ENCODE measurements around the gene NSD2. TPM values are rescaled to one million over a fixed set of nuclear protein-coding genes. Genes with fewer than 3 reads are reported as not detected.
"Not testable (repeated sequence)": the region's sequence is repeated elsewhere in the genome, so short reads cannot be mapped to it uniquely, and the experiment has no call there.

NSD2 gene
- total RNA-seq, 1 experiment from 2014 or later = 54.9 TPM

DNA sequence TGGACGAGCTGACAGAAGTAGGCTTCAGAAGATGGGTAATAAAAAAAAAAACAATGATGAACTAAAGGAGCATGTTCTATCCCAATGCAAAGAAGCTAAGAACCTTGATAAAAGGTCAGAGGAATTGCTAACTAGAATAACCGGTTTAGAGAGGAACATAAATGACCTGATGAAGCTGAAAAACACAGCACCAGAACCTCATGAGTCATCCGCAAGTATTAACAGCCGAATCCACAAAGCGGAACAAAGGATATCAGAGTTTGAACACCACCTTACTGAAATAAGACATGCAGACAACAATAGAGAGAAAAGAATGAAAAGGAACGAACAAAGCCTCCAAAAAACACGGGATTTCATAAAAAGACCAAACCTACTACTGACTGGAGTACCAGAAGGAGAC, 127.1 kb downstream of the NSD2 start:
- Histone ChIP-seq H3K27me3 (ENCODE audit: low read length) (no peaks in the 10 kb centered on the region), H3K79me2 (ENCODE audit: low read length) (peaks cover 93% of the 10 kb centered on the region), H3K9ac (ENCODE audit: low read length) (no peak overlapping the region), H3K9me2 (replicated peaks; ENCODE audit: insufficient read depth, low read length) (no peaks in the 10 kb centered on the region), H3K27ac (ENCODE audit: low read length) (no peak overlapping the region), H4K20me1 (ENCODE audit: insufficient read depth, low read depth, low read length) (no peaks in the 10 kb centered on the region; the same call in 1 of the 2 replicates), H3K4me3 (ENCODE audit: low read length) (no peak overlapping the region), H3K4me2 (ENCODE audit: low read depth, low read length, poor library complexity, severe bottlenecking) (no peak overlapping the region), H3K36me3 (ENCODE audit: insufficient read depth, low read length) (peaks cover 64% of the 10 kb centered on the region), H3K4me1 (ENCODE audit: low read length) (peaks cover 7% of the 10 kb centered on the region), H2AFZ (ENCODE audit: low read length) (no peak overlapping the region), H3K9me3 (ENCODE audit: low read length) (peaks cover 15% of the 10 kb centered on the region)
- DNase-seq = no peak

DNA sequence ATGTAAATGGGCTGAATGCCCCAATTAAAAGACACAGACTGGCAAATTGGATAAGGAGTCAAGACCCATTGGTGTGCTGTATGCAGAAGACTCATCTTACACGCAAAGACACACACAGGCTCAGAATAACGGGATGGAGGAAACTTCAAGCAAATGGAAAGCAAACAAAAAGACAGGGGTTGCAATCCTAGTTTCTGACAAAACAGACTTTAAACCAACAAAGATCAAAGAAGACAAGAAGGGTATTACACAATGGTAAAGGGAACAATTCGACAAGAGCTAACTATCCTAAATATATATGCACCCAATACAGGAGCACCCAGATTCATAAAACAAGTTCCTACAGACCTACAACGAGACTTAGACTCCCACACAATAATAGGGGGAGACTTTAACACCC, 128.1 kb downstream of the NSD2 start:
- H3K36me3 ChIP-seq (ENCODE audit: insufficient read depth, low read length) = peaks cover 72% of the 10 kb centered on the region
- H4K20me1 ChIP-seq (ENCODE audit: insufficient read depth, low read depth, low read length) = not testable (repeated sequence)

GRCh38 chr4:2003361-2003760, 132.2 kb downstream of the NSD2 start:
- not testable (repeated sequence) for H2AFZ ChIP-seq (ENCODE audit: low read length); H3K4me3 ChIP-seq (ENCODE audit: low read length); H3K9me2 ChIP-seq (replicated peaks; ENCODE audit: insufficient read depth, low read length); DNase-seq; H3K27me3 ChIP-seq (ENCODE audit: low read length); H3K27ac ChIP-seq (ENCODE audit: low read length); H3K9ac ChIP-seq (ENCODE audit: low read length); H3K9me3 ChIP-seq (ENCODE audit: low read length); H3K4me2 ChIP-seq (ENCODE audit: low read depth, low read length, poor library complexity, severe bottlenecking)
- peaks cover 62% of the 10 kb centered on the region for H3K36me3 ChIP-seq (ENCODE audit: insufficient read depth, low read length)
- H3K79me2 ChIP-seq (ENCODE audit: low read length) = peaks cover 96% of the 10 kb centered on the region
- H3K4me1 ChIP-seq (ENCODE audit: low read length) = peaks cover 11% of the 10 kb centered on the region
- peaks cover 15% of the 10 kb centered on the region for H4K20me1 ChIP-seq (ENCODE audit: insufficient read depth, low read depth, low read length)

More for the DNA sequence above, 128.1 kb downstream of the NSD2 start:
- not testable (repeated sequence) for H2AFZ ChIP-seq (ENCODE audit: low read length); H3K9ac ChIP-seq (ENCODE audit: low read length); H3K27ac ChIP-seq (ENCODE audit: low read length); H3K4me1 ChIP-seq (ENCODE audit: low read length); H3K9me2 ChIP-seq (replicated peaks; ENCODE audit: insufficient read depth, low read length); H3K4me3 ChIP-seq (ENCODE audit: low read length); H3K4me2 ChIP-seq (ENCODE audit: low read depth, low read length, poor library complexity, severe bottlenecking); H3K27me3 ChIP-seq (ENCODE audit: low read length); DNase-seq
- Histone ChIP-seq H3K79me2 (ENCODE audit: low read length) (peaks cover 93% of the 10 kb centered on the region), H3K9me3 (ENCODE audit: low read length) (peaks cover 15% of the 10 kb centered on the region)

DNA sequence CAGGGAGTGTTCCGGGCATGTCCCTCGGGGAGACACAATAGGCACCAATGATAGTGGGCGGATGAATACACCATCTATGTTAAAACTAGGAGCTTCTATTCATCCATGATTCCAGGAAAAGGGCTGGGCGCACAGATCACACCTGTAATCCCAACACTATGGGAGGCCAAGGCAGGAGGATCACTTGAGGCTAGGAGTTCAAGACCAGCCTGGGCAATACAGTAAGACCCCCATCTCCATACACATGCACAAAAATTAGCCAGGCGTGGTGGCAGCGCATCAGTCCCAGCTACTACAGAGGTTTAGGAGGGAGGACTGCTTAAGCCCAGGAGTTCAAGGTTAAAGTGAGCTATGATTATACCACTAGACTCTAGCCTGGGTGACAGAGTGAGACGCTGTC, 135.2 kb downstream of the NSD2 start:
- H3K4me1 ChIP-seq (ENCODE audit: low read length) = peaks cover 20% of the 10 kb centered on the region
- H3K27me3 ChIP-seq (ENCODE audit: low read length) = no peaks in the 10 kb centered on the region
- no peaks in the 10 kb centered on the region for H3K9me3 ChIP-seq (ENCODE audit: low read length)
- H3K79me2 ChIP-seq (ENCODE audit: low read length) = peaks cover 71% of the 10 kb centered on the region
- H2AFZ ChIP-seq (ENCODE audit: low read length) = no peak overlapping the region
- H3K4me2 ChIP-seq (ENCODE audit: low read depth, low read length, poor library complexity, severe bottlenecking) = no peak overlapping the region
- H3K9me2 ChIP-seq (replicated peaks; ENCODE audit: insufficient read depth, low read length) = no peaks in the 10 kb centered on the region
- H3K27ac ChIP-seq (ENCODE audit: low read length) = no peak overlapping the region
- peaks cover 44% of the 10 kb centered on the region for H3K36me3 ChIP-seq (ENCODE audit: insufficient read depth, low read length)
- DNase-seq = no peak
- no peak overlapping the region for H3K4me3 ChIP-seq (ENCODE audit: low read length)
- H4K20me1 ChIP-seq (ENCODE audit: insufficient read depth, low read depth, low read length) = peaks cover 15% of the 10 kb centered on the region
- no peak overlapping the region for H3K9ac ChIP-seq (ENCODE audit: low read length)

GRCh38 chr4:2006956-2007653, 135.9 kb downstream of the NSD2 start:
- peak; percentile 20 for DNase-seq
- no peaks in the 10 kb centered on the region for H3K9me2 ChIP-seq (replicated peaks; ENCODE audit: insufficient read depth, low read length)
- peaks cover 44% of the 10 kb centered on the region for H3K36me3 ChIP-seq (ENCODE audit: insufficient read depth, low read length)
- no peak overlapping the region for H3K27ac ChIP-seq (ENCODE audit: low read length)
- peaks cover 20% of the 10 kb centered on the region for H3K4me1 ChIP-seq (ENCODE audit: low read length)
- no peaks in the 10 kb centered on the region for H3K27me3 ChIP-seq (ENCODE audit: low read length)
- no peaks in the 10 kb centered on the region for H3K9me3 ChIP-seq (ENCODE audit: low read length)
- H3K4me2 ChIP-seq (ENCODE audit: low read depth, low read length, poor library complexity, severe bottlenecking) = peak overlapping the region; percentile 93
- H4K20me1 ChIP-seq (ENCODE audit: insufficient read depth, low read depth, low read length) = peaks cover 15% of the 10 kb centered on the region
- no peak overlapping the region for H2AFZ ChIP-seq (ENCODE audit: low read length)
- peak overlapping the region; percentile 95 for H3K4me3 ChIP-seq (ENCODE audit: low read length)
- peak overlapping the region; percentile 98 for H3K9ac ChIP-seq (ENCODE audit: low read length)
- H3K79me2 ChIP-seq (ENCODE audit: low read length) = peaks cover 67% of the 10 kb centered on the region

GRCh38 chr4:2007804-2008670, 136.8 kb downstream of the NSD2 start:
- Histone ChIP-seq H3K27me3 (ENCODE audit: low read length) (no peaks in the 10 kb centered on the region), H3K27ac (ENCODE audit: low read length) (0 out of 2 replicates have a peak overlapping the region, but pooled peaks have one; percentile 34)

DNA sequence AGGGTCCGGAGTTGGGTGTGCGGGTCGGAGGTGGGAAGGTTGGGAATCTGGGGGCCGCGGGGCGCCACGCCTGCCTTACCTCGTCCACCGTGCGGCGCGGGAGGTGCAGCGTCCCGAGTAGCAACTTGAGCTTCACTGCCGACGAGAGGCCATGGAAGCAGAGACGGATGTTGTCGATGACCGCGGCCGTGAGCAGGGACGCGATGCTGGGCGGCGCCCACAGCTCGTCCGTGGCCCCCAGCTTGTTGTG, 137.4 kb downstream of the NSD2 start:
- Histone ChIP-seq H2AFZ (ENCODE audit: low read length) (peak overlapping the region; percentile 97; the same call in 1 of the 2 replicates), H3K36me3 (ENCODE audit: insufficient read depth, low read length) (peaks cover 30% of the 10 kb centered on the region), H3K9me3 (ENCODE audit: low read length) (no peaks in the 10 kb centered on the region), H4K20me1 (ENCODE audit: insufficient read depth, low read depth, low read length) (peaks cover 15% of the 10 kb centered on the region), H3K9me2 (replicated peaks; ENCODE audit: insufficient read depth, low read length) (no peaks in the 10 kb centered on the region), H3K79me2 (ENCODE audit: low read length) (peaks cover 52% of the 10 kb centered on the region), H3K4me3 (ENCODE audit: low read length) (peak overlapping the region; percentile 95), H3K4me1 (ENCODE audit: low read length) (peaks cover 20% of the 10 kb centered on the region), H3K9ac (ENCODE audit: low read length) (peak overlapping the region; percentile 98), H3K27ac (ENCODE audit: low read length) (peak overlapping the region; percentile 84), H3K4me2 (ENCODE audit: low read depth, low read length, poor library complexity, severe bottlenecking) (peak overlapping the region; percentile 93), H3K27me3 (ENCODE audit: low read length) (no peaks in the 10 kb centered on the region)
- no peak for DNase-seq

More at GRCh38 chr4:2007804-2008670, 136.8 kb downstream of the NSD2 start:
- Histone ChIP-seq H3K9me3 (ENCODE audit: low read length) (no peaks in the 10 kb centered on the region), H3K9ac (ENCODE audit: low read length) (peak overlapping the region; percentile 98), H4K20me1 (ENCODE audit: insufficient read depth, low read depth, low read length) (peaks cover 15% of the 10 kb centered on the region), H3K9me2 (replicated peaks; ENCODE audit: insufficient read depth, low read length) (no peaks in the 10 kb centered on the region), H3K79me2 (ENCODE audit: low read length) (peaks cover 57% of the 10 kb centered on the region), H3K4me1 (ENCODE audit: low read length) (peaks cover 20% of the 10 kb centered on the region), H3K4me2 (ENCODE audit: low read depth, low read length, poor library complexity, severe bottlenecking) (peak overlapping the region; percentile 93), H3K36me3 (ENCODE audit: insufficient read depth, low read length) (peaks cover 35% of the 10 kb centered on the region), H2AFZ (ENCODE audit: low read length) (no peak overlapping the region), H3K4me3 (ENCODE audit: low read length) (peak overlapping the region; percentile 95)
- peak; percentile 39 for DNase-seq

- Histone ChIP-seq H3K27me3 (ENCODE audit: low read length) (no peaks in the 10 kb centered on the region), H3K4me1 (ENCODE audit: low read length) (peaks cover 20% of the 10 kb centered on the region), H4K20me1 (ENCODE audit: insufficient read depth, low read depth, low read length) (peaks cover 15% of the 10 kb centered on the region)
Measured at GRCh38 chr4:2008921-2009650, 137.9 kb downstream of the NSD2 start, which contains the start of gene NELFA. Gene NELFA, minus strand, starts transcription at chr4:2008974. Its CDS starts 15 bp downstream, at chr4:2008959.

More at GRCh38 chr4:2008921-2009650, 137.9 kb downstream of the NSD2 start, which contains the start of gene NELFA:
- H3K36me3 ChIP-seq (ENCODE audit: insufficient read depth, low read length) = peaks cover 27% of the 10 kb centered on the region
- H3K27ac ChIP-seq (ENCODE audit: low read length) = peak within 1 kb of the TSS; percentile 84
- H3K9ac ChIP-seq (ENCODE audit: low read length) = peak within 1 kb of the TSS; percentile 98
- peak within 1 kb of the TSS; percentile 93 for H3K4me2 ChIP-seq (ENCODE audit: low read depth, low read length, poor library complexity, severe bottlenecking)
- peaks cover 48% of the 10 kb centered on the region for H3K79me2 ChIP-seq (ENCODE audit: low read length)
- H2AFZ ChIP-seq (ENCODE audit: low read length) = peak within 1 kb of the TSS; percentile 97
- no peaks in the 10 kb centered on the region for H3K9me2 ChIP-seq (replicated peaks; ENCODE audit: insufficient read depth, low read length)
- no peaks in the 10 kb centered on the region for H3K9me3 ChIP-seq (ENCODE audit: low read length)
- peak within 1 kb of the TSS; percentile 95 for H3K4me3 ChIP-seq (ENCODE audit: low read length)
- DNase-seq = peak; percentile 98
